ENCODE measurements around the gene PCGF3.
"Not testable (repeated sequence)": the region's sequence is repeated elsewhere in the genome, so short reads cannot be mapped to it uniquely, and the experiment has no call there.

PCGF3 gene

DNA sequence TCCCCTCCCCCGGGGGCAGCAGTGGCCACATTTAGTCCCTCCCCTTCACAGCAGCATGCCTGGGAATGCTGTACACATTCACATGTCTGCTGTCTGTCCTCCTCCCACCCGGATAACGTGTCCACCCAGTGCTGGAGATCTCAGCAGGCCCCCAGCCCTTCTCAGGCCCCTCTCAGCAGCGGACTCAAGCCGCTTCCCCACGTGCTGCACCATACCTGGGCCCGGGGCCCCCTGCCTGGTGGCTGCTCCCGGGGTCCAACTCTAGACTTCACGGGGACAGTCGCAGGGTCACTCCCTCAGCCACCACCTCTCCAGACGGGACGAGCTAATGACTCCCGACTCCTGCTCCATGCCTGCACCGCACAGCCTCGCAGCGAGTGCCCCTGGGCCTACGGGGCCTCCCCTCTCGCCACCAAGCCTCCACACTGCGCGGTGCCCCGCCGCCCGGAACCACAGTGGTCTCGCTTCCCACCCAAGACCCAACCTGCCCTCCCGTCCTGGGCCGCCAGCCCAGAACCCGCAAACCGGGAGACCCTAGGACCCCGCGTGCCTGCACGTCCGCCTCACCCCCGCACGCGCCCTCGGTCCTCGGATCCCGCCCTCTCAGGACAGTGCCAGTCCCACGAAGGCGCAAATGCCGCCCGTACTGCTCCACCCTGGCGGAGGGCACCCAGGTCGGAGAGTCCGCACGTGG lies 1.3 kb upstream of the PCGF3 start:
- no peak for DNase-seq (ENCODE audit: low read depth)

DNA sequence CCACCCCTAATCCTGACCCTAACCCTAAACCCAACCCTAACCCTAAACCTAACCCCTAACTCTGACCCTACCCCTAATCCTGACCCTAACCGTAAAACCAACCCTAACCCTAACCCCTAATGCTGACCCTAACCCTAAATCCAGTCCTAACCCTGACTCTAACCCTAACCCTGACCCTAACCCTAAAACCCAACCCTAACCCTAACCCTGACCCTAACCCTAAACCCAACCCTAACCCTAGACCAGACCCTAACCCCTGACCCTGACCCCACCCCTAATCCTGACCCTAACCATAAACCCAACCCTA lies 708 bp upstream of the PCGF3 start:
- no peak for DNase-seq (ENCODE audit: low read depth)

DNA sequence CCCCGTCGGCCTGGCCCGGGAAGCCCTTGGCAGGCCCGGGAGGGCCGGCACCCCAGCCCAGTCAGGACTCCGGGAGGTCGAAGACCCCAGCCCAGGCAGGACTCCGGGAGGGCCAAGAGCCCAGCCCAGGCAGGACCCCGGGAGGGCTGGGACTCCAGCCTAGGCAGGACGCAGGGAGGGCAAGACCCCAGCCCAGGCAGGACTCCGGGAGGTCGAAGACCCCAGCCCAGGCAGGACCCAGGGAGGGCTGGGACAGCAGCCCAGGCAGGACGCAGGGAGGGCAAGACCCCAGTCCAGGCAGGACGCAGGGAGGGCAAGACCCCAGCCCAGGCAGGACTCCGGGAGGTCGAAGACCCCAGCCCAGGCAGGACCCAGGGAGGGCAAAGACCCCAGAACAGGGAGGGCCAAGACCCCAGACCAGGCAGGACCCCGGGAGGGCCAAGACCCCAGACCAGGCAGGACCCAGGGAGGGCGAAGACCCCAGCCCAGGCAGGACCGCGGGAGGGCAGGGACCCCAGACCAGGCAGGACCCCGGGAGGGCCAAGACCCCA lies 526 bp downstream of the PCGF3 start:
- DNase-seq (ENCODE audit: low read depth), result not testable (repeated sequence)

DNA sequence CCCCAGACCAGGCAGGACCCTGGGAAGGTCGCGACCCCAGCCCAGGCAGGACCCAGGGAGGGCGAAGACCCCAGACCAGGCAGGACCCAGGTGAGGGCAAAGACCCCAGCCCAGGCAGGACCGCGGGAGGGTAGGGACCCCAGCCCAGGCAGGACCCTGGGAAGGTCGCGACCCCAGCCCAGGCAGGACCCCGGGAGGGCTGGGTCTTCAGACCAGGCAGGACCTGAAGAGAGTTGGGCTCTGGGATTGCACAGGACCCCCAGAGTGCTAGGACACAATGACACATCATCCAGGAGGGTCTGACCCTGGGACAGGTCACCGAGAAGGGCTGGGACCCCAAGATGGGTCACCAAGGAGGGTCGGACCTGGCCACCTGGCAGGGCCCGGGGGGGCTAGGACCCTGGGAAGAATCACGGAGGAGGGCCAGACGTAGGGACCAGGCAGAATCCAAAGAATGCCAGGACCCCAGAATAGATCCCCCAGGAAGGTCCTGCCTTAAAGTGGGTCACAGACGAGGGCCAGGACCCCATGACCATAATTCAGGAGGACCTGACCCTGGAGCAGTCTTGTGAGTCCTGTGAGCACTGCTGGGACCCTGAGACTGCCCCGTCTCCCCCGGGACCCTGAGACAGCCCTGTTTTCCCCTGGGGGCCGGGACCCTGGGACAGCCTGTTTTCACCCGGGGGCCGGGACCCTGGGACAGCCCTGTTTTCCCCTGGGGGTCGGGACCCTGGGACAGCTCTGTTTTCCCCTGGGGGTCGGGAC lies 1.4 kb downstream of the PCGF3 start:
- no peak for DNase-seq (ENCODE audit: low read depth)

DNA sequence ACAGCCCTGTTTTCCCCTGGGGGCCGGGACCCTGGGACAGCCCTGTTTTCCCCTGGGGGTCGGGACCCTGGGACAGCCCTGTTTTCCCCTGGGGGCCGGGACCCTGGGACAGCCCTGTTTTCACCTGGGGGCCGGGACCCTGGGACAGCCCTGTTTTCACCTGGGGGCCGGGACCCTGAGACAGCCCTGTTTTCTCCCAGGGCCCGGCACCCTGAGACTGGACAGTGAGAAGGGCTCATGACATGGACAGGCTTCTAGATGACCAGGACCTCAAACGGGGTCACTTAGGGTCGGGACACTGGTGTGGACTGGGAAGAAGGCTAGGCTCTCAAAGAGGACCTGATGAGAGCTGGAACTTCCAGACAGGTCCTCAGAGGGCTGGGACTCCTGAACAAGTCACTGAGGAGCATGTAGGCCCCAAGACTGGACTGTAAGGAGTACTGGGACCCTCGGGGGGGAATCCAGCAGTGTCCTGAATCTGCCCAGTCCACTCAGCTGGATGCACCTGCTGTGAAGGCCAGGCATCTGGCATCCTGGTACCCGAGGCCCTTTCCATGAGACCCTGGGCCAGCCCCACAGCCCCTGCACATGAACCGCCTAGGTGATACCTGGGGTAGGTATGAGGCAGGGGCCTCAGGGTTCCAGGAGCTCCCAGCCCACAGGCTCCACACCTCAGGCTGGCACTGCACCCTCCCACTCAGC lies 2.4 kb downstream of the PCGF3 start:
- DNase-seq (ENCODE audit: low read depth), result no peak

DNA sequence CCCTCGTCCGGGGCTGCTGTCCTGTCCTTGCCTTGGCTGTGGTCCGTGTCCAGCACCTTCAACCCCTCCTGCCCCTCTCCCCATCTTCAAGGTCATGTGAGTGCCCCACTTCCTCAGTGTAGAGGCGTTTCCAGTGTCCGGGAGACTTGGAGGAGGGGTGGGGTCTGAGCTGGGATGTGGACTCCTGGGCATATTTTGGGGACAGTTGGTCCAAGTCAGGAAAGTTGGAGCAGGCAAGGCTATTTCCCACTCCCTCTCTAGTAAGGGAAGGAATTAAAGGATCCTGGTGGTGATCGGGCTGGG lies 3.0 kb downstream of the PCGF3 start:
- no peak for DNase-seq (ENCODE audit: low read depth)

DNA sequence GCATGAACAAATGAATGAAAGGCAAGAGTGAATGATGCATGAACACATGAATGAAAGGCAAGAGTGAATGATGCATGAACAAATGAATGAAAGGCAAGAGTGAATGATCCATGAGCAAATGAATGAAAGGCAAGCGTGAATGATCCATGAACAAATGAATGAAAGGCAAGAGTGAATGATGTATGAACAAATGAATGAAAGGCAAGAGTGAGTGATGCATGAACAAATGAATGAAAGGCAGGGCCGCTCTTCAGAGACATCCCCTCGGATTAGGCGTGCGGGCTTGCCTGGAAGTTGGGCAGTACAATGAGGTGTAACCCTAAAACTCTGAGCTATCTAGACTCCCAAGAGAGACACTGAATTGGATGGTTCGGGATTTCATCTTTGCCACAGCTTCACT lies 3.7 kb downstream of the PCGF3 start:
- no peak for DNase-seq (ENCODE audit: low read depth)

DNA sequence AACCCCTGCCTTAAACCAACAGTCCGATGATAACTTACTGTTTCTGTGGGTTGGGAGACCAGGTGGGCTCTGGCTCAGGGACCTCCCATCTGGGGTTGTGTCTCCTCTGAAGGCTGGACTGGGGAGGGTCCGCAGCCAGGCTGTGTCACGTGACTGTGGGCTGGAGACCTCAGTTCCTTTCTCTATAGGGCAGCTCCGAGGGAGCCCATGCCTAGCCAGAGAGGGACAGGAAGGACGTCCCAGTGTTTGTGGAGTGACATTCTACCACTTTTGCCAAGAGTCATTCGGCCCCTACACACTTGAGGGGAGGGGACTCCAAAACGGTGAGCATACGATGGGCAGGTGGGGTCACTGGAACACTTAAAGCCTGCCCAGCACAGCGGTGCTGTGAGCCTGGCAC lies 4.5 kb downstream of the PCGF3 start:
- no peak for DNase-seq (ENCODE audit: low read depth)

DNA sequence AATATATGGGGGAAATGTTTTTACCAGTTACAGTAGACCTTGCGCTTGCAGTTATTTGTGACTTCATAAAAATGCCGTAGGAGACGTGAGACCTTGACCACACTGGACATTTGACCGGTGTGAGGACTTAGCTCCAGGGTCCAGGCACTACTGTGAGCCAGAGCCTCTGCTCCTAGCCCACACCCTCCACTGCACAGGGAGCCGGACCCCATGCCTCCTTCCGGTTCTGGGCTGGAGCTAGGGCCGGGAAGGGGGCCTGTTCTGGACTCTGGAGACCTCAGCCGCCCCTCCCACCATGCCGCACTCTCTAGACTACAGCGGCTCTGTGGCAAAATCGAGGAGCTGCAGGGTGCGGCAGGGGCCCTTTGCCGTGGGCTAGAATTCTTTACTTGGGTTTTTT lies 5.3 kb downstream of the PCGF3 start:
- no peak for DNase-seq (ENCODE audit: low read depth)

DNA sequence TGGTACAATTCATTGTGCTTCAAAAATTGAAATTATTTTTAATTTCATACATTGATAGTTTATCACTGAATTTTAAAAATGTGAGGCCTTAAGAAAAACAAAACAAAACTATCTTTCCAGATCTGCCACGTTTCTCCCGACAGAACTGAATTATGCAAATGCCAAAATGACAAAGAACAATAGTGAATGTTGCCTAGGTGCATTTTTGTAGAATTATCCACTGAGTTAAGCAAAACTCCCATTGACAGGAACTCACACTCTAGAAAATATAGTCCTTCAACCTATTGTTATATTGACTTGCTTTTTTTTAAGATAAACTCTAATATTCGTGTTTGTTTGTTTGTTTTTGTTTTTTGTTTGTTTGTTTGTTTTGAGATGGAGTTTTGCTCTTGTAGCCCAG lies 6.5 kb downstream of the PCGF3 start:
- DNase-seq (ENCODE audit: low read depth), result no peak

DNA sequence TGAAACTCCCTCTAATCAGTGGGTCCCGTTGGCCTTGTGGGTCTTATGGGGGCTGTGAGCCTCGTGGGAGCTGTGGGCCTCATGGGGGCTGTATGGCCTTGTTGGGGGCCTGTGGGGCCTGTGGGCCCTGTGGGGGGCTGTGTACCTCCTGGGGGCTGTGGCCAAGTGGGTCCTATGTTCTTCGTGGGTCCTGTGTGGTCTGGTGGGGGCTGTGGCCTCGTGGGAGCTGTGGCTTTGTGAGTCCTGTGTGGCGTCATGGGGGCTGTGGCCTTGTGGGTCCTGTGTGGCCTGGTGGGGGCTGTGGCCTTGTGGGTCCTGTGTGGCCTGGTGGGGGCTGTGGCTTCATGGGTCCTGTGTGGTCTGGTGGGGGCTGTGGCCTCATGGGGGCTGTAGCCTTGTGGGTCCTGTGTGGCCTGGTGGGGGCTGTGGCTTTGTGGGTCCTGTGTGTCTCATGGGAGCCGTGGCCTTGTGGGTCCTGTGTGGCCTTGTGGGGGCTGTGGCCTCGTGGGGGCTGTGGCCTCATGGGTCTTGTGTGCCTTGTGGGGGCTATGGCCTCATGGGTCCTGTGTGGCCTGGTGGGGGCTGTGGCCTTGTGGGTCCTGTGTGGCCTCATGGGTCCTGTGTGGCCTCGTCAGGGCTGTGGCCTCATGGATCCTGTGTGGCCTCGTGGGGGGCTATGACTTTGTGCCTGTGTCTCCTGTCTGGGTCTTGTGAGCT lies 7.4 kb downstream of the PCGF3 start:
- DNase-seq (ENCODE audit: low read depth), result no peak

DNA sequence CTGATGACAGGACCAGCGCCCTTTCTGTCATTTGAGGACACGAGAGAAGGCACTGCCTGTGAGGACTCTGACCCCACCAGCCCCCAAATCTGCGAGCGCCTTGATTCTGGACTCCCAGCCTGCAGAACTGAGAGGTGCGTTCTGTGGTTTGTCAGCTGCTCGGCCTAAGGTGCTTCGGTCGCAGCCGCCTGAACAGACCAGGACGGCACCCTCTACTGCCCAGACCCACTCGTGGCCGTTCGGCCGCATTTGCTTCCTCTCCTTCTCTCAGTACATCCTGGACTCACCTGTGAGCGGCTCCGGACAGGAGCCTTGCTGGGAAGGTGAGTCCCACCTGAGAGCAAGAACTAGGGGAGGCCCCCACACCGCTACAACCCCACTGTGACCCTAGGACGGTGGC lies 8.5 kb downstream of the PCGF3 start:
- DNase-seq (ENCODE audit: low read depth), result no peak

DNA sequence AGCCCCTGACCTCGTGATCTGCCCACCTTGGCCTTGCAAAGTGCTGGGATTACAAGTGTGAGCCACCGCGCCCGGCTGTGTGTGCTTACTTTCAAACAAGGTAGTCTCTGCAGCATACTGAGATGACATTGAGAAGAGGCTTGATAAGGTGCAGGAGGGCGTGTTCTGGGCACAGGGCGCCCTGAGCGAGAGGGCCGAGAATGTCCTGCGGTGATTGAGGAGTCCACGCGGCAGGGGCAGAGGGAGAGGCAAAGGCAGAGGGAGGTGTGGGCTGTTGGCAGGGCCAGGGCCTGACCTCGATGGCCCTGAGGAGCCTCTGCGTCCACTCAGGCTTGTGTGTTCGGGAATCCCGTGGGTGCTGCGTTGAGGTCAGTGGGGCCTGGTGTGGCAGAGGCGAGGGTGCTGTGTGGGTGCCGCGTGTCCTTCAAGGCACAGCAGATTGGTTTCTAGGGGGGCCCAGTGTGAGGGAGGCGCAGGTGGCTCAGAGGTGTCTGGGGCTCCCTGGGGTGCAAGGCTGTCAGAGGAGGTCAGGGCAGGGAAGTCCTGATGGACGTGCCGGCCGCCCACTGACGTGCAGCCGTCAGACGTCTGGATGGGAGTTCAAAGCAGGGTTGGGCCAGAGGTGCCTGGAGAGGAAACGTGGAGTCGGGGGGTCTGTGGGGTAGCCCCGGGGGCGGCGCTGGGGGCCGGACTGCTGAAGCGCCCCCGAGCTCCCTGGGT lies 12.1 kb downstream of the PCGF3 start:
- DNase-seq (ENCODE audit: low read depth), result no peak

DNA sequence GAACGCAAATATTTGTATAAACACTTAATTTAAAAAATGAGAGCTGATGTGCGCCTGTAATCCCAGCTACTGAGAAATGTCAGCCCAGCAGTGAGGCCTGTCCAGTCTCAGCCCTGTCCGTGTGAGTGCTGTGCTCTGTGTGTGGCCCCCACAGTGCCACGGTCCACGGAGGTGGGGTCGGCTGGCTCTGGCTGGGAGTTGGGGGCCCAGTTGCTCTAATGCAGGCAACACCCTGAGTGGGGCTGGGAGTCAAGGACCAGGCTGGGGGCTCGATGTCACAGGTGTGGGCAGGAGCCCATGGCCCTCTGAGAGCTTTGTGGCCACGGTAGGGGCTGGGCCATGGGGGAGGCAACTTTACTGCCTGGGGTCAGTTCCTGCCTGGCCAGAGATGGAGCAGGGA lies 12.8 kb downstream of the PCGF3 start:
- DNase-seq (ENCODE audit: low read depth), result no peak

DNA sequence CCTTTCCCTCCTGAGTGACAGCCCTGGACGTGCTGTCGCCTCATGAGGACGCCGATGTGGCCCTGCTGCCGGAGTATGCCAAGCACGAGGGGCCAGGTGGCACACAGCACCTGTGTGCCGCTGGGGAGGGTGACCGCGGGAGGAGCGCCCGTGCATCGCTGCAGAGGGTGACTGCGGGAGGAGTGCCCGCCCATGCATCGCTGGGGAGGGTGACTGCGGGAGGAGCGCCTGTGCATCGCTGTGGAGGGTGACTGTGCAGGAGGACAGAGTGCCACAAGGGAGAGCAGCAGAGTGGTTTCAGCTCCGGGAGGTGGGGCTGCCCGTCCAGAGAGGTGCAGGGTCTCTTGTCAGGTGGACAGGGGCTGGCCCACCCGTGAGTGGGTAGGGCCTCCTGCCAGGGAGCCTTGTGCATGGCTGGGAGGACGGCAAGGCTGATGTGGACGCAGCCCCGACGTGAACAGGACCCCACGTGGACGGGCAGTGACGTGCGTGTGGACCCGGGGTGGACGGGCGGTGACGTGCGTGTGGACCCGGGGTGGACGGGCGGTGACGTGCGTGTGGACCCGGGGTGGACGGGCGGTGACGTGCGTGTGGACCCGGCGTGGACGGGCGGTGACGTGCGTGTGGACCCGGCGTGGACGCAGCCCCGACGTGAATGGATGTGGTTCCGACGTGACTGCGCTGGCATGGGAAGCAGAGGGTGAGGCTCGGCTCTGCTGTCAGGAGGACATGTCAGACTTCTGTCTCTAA lies 14.7 kb downstream of the PCGF3 start:
- DNase-seq (ENCODE audit: low read depth), result no peak

DNA sequence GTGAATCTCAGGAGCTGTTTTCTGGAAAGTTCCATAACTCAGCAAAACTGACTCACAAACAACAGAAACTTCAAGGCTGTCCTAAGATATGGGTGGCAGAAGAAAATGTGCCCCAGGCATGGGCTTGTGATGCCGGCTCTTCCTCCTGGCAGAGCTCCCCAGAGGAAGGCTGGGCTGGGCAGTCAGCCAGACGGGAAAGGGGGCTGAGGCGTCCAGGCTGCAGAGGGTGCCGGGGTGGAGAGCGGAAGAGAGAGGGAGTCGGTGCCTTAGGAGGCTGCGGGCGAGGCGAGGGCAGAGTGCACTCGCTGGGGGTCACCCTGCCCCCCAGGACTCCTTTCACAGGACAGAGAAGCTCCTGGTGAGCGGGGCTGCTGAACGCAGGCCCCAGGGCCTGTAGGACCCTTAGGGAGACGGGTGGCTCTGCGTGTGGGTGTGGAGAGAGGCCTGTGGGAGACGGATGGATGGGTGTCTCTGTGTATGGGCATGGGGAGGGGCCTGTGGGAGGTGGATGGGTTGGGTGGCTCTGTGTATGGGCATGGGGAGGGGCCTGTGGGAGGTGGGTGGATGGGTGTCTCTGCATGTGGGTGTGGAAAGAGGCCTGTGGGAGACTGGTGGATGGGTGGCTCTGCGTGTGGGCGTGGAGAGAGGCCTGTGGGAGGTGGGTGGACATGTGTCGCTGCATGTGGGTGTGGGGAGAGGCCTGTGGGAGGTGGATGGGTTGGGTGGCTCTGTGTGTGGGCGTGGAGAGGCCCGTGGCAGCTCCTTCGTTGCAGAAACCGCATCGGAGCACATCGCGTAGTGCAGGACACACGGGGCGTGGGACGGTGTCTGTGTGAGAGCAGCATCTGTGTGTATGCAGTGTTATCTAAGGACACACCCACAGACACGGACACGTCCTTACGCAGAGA lies 15.9 kb downstream of the PCGF3 start:
- DNase-seq (ENCODE audit: low read depth), result peak; percentile 84

DNA sequence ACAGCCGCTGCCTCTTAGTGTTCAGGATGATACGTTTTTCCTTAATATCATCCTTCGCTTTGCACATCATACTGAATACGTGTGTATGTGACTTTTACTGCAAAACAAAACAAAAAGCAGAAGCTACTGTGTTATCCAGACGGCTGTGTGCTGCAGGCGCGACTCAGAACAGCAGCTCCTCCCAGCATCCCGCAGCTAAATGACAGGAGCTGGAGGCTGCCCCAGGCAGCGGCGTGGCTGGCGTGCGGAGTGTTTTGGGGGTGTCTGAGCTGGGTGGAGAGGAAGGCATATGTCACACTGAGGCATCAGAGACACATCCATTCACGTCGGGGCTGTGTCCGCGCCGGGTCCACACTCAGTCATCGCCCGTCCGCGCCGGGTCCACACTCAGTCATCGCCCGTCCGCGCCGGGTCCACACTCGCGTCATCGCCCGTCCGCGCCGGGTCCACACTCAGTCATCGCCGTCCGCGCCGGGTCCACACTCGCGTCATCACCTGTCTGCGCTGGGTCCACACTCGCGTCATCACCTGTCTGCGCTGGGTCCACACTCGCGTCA lies 16.6 kb downstream of the PCGF3 start:
- DNase-seq (ENCODE audit: low read depth), result no peak

DNA sequence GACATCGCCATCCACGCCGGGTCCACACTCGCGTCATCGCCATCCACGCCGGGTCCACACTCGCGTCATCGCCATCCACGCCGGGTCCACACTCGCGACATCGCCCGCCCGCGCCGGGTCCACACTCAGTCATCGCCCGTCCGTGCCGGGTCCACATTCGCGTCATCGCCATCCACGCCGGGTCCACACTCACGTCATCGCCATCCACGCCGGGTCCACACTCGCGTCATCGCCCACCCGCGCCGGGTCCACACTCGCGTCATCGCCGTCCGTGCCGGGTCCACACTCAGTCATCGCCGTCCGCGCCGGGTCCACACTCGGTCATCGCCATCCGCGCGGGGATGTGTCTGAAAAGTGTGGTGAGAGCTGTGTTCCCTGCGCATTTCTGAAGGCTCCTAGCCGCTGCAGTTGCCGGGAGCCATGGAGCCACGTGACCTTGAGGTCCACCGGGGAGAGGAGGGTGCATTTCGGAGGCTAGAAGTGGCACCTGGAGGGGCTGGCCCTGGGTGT lies 17.3 kb downstream of the PCGF3 start:
- DNase-seq (ENCODE audit: low read depth), result no peak

DNA sequence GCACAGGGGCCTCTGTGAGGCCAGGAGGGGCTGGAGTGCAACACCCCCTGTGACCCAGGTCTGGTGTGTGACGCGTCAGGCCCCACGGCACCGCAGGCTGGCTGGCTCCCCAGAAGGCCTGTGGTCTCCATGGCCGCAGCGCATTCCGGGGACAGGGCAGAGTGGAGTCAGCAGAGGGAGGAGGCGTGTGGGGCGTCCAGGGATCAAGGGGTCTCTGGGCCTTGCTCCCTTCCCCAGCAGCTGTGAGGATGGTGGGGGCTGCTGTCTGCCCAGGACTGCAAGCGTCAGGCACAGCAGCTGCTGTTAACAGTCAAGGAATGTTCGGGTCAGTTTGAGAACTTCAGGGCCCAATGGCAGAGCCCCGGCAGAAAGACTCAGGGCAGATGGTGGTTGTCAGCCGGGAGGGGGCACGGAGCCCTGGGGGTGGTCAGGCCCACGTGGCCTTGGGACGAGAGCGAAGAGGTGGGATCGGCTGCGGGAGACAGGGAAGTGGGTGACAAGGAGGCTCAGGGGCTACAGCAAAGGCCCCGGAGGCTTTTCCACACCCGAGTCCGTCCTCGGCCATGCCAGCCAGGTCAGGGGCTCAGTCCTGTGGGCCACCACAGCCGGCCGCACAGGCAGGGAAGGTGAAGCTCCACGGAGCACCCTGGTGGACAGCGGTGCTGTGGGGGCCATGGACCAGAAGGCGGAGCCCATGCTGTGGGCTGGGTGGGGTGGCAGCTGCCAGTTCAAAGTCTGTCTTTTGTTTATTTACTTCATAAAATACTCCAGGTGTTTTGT lies 18.3 kb downstream of the PCGF3 start:
- DNase-seq (ENCODE audit: low read depth), result peak; percentile 73
